GM21447 (cell line): Measurements from ENCODE around the gene HABP2.

ENCODE experiments used
- ATAC-seq: cut with Tn5 transposase; IDR thresholded peaks from one replicate; pipeline ENCODE4 v1.9.1; 2021; ENCODE audit not compliant: unreplicated experiment

The HABP2 gene

GRCh38 chr10:113600569-113600968, 47.7 kb downstream of the HABP2 start:
- no peak for ATAC-seq

- ATAC-seq = no peak
These were observed 50.4 kb downstream of the HABP2 start for GRCh38 chr10:113603057-113603777.

- no peak for ATAC-seq
These were observed 51.7 kb downstream of the HABP2 start for GRCh38 chr10:113604572-113604971.

- ATAC-seq = no peak
These were observed 52.6 kb downstream of the HABP2 start for GRCh38 chr10:113605268-113605978.

GRCh38 chr10:113609704-113610108, 56.9 kb downstream of the HABP2 start:
- ATAC-seq = no peak

- no peak for ATAC-seq
These were observed 58.1 kb downstream of the HABP2 start for GRCh38 chr10:113610631-113611601.

- no peak for ATAC-seq
These were observed 59.3 kb downstream of the HABP2 start for GRCh38 chr10:113612154-113612553.

GRCh38 chr10:113613427-113613826, 60.6 kb downstream of the HABP2 start:
- no peak for ATAC-seq

- no peak for ATAC-seq
These were observed 61.3 kb downstream of the HABP2 start for GRCh38 chr10:113613977-113614690.

GRCh38 chr10:113616244-113617074, 63.6 kb downstream of the HABP2 start:
- ATAC-seq = no peak

- no peak for ATAC-seq
These were observed 64.2 kb downstream of the HABP2 start for GRCh38 chr10:113617086-113617485.

- ATAC-seq = no peak
These were observed 65.5 kb downstream of the HABP2 start for GRCh38 chr10:113618338-113618737.

- no peak for ATAC-seq
These were observed 66.5 kb downstream of the HABP2 start for GRCh38 chr10:113619401-113619800.

- ATAC-seq = no peak
These were observed 67.7 kb downstream of the HABP2 start for GRCh38 chr10:113620511-113620910.

- ATAC-seq = no peak
These were observed 68.1 kb downstream of the HABP2 start for GRCh38 chr10:113620936-113621335.

GRCh38 chr10:113621799-113622198, 68.9 kb downstream of the HABP2 start:
- ATAC-seq = no peak

- ATAC-seq = no peak
These were observed 70.0 kb downstream of the HABP2 start for GRCh38 chr10:113622831-113623230.

GRCh38 chr10:113625461-113626186, 72.8 kb downstream of the HABP2 start:
- no peak for ATAC-seq

- ATAC-seq = no peak
These were observed 74.0 kb downstream of the HABP2 start for GRCh38 chr10:113626809-113627355.
